Embryonic facial prominence (tissue), 1 donor: ENCODE results near the gene MTCL3.

Source experiments
- DNase-seq: peaks from one replicate; pipeline ENCODE4 v3.0.0-alpha.2; 2016; ENCODE audit errors: extremely low spot score

MTCL3 gene

GRCh38 chr6:127515234-127515793 is 3.8 kb downstream of the MTCL3 start:
- no peak for DNase-seq

GRCh38 chr6:127514773-127515227 is 4.3 kb downstream of the MTCL3 start:
- DNase-seq = no peak

- no peak for DNase-seq
These were observed 4.9 kb downstream of the MTCL3 start for GRCh38 chr6:127514179-127514772.

GRCh38 chr6:127513425-127513824 is 5.7 kb downstream of the MTCL3 start:
- DNase-seq = no peak

- DNase-seq = no peak
These were observed 8.3 kb downstream of the MTCL3 start for GRCh38 chr6:127510876-127511275.

- no peak for DNase-seq
These were observed 12.2 kb downstream of the MTCL3 start for GRCh38 chr6:127506894-127507293.

GRCh38 chr6:127503022-127503421 is 16.1 kb downstream of the MTCL3 start:
- no peak for DNase-seq

GRCh38 chr6:127497410-127497809 is 21.7 kb downstream of the MTCL3 start:
- no peak for DNase-seq

- no peak for DNase-seq
These were observed 22.7 kb downstream of the MTCL3 start for GRCh38 chr6:127496471-127496870.

GRCh38 chr6:127494240-127494767 is 24.8 kb downstream of the MTCL3 start:
- DNase-seq = no peak

- DNase-seq = no peak
These were observed 29.9 kb downstream of the MTCL3 start for GRCh38 chr6:127489248-127489647.

- no peak for DNase-seq
These were observed 32.2 kb downstream of the MTCL3 start for GRCh38 chr6:127486934-127487333.

- DNase-seq = no peak
These were observed 34.8 kb downstream of the MTCL3 start for GRCh38 chr6:127484212-127484863.

GRCh38 chr6:127483399-127484055 is 35.6 kb downstream of the MTCL3 start:
- no peak for DNase-seq

GRCh38 chr6:127482325-127482724 is 36.8 kb downstream of the MTCL3 start:
- no peak for DNase-seq

GRCh38 chr6:127481628-127482027 is 37.5 kb downstream of the MTCL3 start:
- no peak for DNase-seq

GRCh38 chr6:127481111-127481510 is 38.0 kb downstream of the MTCL3 start:
- DNase-seq = no peak

- no peak for DNase-seq
These were observed 41.5 kb downstream of the MTCL3 start for GRCh38 chr6:127477658-127478057.

- no peak for DNase-seq
These were observed 43.3 kb downstream of the MTCL3 start for GRCh38 chr6:127475823-127476176.

- DNase-seq = no peak
These were observed 43.9 kb downstream of the MTCL3 start for GRCh38 chr6:127475135-127475822.

- DNase-seq = no peak
These were observed 47.5 kb downstream of the MTCL3 start for GRCh38 chr6:127471379-127472255.
